Middle frontal gyrus (tissue), 1 donor: ENCODE data around the gene LRP5.
A peak's percentile ranks its signal among the peaks of the same experiment; 100 is the strongest.
"Not testable (repeated sequence)": the region's sequence is repeated elsewhere in the genome, so short reads cannot be mapped to it uniquely, and the experiment has no call there.

ENCODE experiments used
- DNase-seq: peaks from one replicate; pipeline ENCODE4 v3.0.0-alpha.2; 2015; ENCODE audit warnings: low spot score; ENCODE audit errors: extremely low spot score

The LRP5 gene

GRCh38 chr11:68439355-68440065 is 127.1 kb downstream of the LRP5 start:
- no peak for DNase-seq

GRCh38 chr11:68440224-68440623 is 127.8 kb downstream of the LRP5 start:
- no peak for DNase-seq

- DNase-seq = no peak
Measured at GRCh38 chr11:68441466-68442230, 129.3 kb downstream of the LRP5 start.

GRCh38 chr11:68442433-68442832 is 130.0 kb downstream of the LRP5 start:
- DNase-seq = no peak

DNA sequence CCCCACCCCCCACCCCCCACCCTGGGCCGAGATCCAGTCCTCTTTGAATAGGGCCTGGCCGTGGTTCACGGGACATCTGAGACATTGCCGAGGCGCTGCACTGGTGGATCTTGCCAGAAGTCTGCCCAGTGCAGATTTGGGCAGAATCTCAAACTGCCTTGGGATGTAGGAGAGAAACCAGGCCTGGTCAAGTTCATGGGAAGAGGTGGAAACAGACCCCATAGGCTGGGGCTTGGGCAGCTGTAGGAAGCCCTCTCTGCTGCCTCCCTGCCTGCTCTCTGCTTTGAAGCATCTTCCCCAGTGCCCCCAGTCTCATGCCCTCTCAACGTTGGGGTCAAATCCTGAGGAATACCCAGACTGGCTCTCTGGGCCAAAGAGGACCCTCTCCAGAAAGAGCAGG is 132.2 kb downstream of the LRP5 start:
- DNase-seq = no peak

DNA sequence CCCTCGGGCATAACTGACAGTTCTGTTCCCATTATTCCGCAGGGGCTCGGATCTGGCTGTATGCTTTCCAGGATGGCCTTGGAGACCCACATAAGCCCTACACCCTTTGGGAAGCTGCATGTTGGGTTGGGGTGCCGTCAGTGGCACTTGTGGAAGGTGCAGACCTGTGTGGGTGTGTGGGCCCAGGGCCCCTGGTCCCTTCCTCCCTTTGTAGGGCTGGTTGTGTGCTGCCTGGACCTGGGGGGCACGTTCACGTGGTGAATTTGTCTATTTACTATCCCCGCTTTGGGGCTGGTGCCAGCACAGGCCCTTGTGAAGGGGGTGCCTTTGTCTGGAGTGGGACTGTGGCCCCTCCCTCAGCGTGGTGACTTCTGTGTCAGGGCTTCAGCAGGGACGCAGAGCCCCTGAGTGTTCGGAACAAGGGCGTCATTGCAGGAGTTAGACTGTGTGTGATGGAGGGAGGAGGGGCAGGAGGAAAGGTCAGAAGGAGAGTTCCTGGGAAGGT is 133.2 kb downstream of the LRP5 start:
- no peak for DNase-seq

- no peak for DNase-seq
Measured at GRCh38 chr11:68446046-68446725, 133.8 kb downstream of the LRP5 start.

GRCh38 chr11:68447015-68447801 is 134.8 kb downstream of the LRP5 start:
- peak; percentile 40 for DNase-seq

GRCh38 chr11:68447914-68448313 is 135.5 kb downstream of the LRP5 start:
- not testable (repeated sequence) for DNase-seq

DNA sequence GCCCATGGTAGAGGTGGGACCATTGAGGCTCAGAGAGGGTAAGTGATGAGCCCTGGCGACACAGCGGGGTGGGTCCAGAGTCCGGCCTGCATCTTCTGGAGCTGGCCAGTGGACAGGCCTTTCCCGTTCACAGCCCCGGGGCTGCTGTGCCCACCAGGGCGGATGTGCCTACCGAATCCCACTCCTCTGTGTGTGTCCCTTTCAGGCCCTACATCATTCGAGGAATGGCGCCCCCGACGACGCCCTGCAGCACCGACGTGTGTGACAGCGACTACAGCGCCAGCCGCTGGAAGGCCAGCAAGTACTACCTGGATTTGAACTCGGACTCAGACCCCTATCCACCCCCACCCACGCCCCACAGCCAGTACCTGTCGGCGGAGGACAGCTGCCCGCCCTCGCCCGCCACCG is 136.2 kb downstream of the LRP5 start:
- DNase-seq = no peak

- no peak for DNase-seq
Measured at GRCh38 chr11:68449951-68450350, 137.6 kb downstream of the LRP5 start.

DNA sequence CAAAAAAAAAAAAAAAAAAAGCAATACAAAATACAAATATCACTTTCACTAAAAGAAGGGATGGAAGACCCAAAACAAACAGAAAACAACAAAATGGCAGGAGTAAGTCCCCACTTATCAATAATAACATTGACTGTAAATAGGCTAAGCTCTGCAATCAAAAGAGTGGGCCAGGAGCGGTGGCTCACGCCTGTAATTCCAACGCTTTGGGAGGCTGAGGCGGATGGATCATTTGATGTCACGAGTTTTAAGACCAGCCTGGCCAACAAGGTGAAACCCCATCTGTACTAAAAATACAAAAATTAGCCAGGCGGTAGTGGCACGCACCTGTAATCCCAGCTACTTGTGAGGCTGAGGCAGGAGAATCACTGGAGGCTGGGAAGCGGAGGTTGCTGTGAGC is 138.3 kb downstream of the LRP5 start:
- no peak for DNase-seq

GRCh38 chr11:68454767-68455166 is 142.4 kb downstream of the LRP5 start:
- no peak for DNase-seq

DNA sequence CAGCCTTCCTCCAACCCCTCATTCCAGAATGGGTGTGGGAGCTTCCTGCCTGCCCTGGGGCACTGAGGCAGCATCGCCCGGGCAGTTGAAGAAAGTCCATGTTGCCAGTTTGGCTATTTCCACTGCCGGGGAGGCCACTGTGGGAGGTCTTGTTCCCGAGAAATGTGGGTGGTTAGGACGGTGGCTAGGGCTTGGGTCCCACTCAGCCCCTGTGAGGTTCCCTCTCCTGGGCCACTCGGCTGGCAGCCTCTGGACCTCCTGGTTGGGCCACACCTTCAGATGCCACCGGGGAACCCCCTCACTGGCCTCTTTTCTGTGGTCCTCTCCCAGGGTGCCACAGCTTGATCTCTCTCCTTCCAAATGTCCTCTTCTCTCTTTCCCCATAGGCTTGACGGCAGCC is 143.1 kb downstream of the LRP5 start:
- no peak for DNase-seq

- no peak for DNase-seq
Measured at GRCh38 chr11:68457216-68457897, 145.0 kb downstream of the LRP5 start.

DNA sequence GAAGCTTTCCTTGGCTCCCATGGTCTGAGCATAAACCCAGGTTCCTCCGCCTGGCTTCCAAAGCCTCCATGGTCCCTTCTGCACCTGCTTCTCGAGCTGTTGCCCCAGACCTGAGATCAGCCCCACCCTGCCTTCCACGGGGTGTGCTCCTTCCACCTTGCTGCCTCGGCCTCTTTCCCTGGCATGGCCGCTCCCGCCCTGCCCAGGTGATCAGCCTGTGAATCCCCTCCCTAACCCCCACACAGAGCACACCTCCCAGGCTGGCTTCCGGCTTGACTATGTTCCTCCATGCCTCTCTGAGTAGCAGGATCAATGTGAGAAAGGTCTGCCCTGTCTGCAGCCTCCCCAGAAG is 145.5 kb downstream of the LRP5 start:
- DNase-seq = no peak

- DNase-seq = not testable (repeated sequence)
Measured at GRCh38 chr11:68458340-68458739, 145.9 kb downstream of the LRP5 start.

DNA sequence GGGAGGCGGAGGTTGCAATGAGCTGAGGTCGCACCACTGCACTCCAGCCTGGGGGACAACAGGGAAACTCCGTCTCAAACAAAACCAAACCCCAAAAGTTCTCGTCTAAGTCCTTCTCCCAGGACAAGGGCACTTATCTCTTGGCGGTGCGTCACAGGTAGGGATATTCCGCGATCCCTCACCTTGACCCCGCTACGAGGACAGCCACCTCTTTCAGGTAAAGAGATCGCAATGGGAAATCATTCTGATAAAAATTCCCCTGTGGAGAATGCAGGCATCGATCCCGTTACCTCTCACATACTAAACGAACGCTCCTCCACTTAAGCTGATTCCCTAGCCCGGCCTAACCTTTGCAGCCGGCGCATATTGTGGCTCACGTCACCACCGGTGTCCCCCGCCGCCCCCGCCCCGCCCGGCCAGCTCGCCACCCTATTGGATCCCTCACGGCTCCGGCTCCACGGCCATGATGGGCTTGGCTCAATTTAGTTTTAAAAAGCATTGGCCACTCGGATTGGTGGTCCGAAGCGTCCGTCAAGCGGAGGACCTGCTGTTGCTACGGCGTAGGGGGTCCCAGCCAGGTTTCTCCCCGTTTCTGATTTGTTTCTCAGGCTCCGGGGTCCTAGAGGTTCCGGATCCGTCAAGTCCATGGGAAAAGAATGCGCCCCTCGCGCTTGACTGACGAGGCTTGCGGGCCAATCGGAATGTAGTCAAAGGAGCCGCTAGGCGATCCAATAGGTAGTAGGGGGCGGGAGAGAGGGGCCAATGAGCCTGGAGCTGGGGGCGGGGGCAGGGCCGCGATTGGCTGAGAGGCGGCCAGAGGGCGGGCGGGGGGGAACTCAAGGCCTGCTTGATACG is 147.7 kb downstream of the LRP5 start:
- DNase-seq = peak; percentile 96

- no peak for DNase-seq
Measured at GRCh38 chr11:68460741-68461574, 148.6 kb downstream of the LRP5 start, which contains the start of gene PPP6R3. TSS of gene PPP6R3 (plus strand) at chr11:68460752. CDS start at chr11:68537665, 76,913 bp downstream.
